ENCODE measurements around the gene DDX51.
A peak's percentile ranks its signal among the peaks of the same experiment; 100 is the strongest.

Gene DDX51

DNA sequence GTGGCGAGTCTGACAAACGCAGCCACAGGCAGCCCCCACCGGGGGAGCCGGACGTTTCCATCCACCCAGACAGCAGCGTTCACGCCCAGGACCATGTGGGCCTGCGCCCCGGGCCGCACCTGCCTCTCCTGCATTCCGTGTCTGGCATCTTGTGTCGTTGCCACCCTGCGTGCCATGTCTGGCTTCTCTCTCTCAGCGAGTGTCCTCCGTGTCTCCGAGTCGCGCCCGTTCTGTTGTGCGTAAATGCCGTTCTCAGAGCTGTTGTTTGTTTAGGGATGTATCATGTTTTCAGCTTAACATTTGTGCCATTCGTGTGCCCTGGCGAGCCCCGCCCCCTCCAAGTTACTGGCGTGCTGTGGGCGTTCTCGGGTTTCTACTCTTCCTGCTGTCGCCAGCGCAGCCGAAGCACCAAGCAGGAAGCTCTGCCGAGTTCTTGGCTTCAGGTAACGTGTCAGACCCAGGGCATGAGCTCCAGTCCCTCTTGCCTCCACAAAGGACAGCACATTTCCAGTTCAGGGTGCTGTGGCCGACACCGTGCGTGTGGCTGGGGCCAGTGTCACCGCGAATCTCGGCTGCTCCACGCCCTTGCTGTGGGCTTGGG, 34.8 kb upstream of the DDX51 start:
- peak; percentile 39 for DNase-seq

DNA sequence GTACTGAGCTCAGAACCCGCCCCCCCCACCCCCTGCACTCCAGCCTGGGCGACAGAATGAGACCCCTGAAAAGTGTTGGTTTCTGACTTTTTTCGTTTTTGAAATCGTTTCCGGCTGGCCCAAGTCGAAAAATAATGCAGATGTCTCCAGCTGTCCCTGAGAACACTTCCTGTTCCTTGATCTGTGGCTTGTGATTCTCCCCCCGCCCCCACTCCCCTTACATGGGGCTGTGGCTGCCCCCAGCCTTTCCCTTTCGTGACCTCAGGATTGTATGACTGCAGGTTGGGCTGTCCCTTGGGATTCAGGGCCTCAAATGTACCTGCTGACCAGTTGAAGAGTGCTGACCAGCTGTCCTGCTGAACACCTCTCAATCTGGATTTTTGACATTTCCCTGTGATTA, 34.2 kb upstream of the DDX51 start:
- no peak for DNase-seq

DNA sequence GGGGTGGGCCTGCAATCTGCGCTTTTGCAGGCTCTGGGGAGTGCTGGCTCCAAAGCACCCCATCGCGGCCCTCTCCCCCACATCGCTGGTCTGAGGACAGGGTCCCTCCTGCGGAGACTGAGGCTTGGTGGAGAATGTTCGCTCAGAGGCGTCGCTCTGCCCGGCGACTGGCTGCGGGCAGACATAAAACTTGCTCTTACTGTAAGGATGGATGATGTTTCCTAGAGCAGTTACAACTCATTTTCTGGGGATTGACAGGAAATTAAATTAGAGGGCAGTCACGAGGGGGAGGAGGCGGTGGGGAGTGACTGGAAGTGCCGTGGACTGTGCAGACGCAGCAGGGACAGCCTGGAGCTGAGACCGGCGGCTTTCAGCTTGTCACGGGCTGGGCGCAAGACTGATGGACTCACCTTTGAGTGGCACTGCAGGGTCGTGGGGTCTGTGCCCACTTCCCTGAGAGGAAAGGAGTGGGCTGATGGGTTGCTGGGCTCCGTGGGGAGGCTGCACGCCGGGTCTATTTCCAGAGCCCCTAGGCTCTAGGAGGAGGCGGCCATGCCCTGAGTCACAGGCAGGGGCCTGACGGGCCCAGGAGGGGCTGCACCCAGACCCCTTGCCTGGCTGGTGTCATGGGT, 32.9 kb upstream of the DDX51 start:
- no peak for DNase-seq

DNA sequence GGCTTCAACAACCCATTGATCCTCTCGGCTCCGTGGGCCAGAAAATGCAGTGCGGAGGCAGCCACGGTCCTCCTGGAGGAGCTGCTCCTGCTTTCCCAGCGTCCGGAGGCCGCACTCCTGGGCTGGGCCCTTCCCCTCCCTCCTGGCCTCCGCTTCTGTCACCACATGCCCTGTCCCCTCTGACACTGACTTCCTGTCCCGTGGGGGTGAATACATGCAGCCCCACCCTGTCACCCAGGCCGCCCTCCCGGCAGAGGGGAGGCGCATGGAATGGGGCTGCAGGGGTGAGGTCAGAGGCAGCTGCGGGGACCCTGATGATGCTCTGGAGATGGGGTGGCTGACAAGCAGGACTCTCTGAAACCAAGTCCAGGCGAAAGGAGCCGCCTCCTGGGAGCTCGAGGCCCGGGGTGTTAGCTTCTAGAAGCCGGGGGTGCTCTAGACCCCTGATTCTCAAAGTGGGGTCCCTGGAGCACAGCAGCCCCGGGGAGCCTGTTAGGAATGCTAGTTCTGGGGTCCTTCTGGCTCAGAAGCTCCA, 32.3 kb upstream of the DDX51 start:
- no peak for DNase-seq

DNA sequence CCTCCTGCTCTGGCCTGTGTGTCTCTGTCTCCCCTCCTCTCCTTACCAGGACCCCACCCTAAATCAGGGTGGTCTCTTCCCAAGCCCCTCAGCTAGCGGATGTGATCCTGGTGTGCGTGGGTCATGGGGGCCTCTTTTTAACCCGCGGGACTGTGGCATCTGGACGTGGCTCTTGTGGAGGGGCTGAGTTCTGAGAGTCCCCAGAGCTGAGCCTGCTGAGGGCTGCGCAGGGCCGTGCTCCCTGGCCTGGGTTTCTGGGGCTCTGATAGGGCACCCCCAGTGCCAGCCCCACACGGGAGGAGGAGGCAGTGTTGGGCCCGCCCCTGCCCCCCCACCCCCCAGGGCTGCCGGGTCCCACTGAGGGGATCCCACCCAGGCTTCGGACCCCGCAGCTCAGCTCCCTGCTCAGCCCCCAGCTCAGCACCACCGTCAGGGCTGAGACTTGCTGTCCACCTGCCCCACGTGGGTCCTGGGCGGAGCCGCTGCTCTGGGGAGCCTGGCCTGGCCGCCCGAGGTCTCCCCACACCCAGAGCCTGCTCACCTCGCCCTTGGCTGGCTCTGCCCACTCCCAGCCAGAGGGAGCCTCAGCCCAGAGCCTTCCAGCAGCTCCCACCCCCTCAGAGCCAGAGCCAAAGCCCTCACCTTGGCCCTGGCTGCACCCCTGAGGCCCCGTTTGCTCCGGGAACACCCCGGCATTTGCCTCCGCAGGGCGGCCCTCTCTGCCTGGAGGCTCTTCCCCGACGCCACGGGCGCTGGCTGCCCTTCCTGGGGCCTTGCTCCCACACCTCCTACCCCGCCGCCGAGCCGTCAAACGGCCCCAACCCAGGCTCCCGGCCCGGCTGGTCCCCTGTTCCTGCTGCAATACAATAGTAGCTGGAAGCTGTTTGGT, 31.6 kb upstream of the DDX51 start:
- no peak for DNase-seq

DNA sequence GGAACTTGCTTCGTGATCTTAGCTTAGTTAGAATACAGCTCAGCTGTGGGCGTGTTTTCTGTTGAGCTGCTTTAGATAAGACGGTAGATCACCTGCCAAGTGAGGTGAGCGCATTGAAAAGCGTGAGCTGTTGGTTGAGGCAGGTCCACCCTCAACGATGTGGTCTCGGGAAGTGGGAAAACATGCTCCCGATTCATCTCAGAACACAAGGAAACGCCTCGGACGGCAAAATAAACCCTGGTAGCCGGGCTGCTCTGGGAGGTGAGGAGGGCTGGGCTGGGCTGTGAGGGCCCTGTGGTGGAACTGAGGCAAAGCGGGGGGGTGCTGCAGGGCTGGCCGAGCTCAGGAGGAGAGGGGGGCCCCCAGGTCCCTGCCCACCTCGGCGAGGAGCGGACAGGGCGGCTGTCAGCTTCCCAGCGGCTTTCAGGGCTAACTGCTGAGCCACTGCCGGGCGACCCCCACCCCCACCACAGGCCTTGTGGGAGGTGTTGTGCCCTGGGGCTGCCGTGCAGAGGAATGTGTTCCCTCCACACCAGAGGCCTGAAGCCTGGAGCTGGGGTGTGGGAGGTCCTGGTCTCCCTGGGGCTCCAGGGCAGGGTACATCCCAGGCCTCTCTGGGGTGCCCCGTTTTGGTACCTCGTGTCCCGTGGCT, 30.8 kb upstream of the DDX51 start:
- no peak for DNase-seq

DNA sequence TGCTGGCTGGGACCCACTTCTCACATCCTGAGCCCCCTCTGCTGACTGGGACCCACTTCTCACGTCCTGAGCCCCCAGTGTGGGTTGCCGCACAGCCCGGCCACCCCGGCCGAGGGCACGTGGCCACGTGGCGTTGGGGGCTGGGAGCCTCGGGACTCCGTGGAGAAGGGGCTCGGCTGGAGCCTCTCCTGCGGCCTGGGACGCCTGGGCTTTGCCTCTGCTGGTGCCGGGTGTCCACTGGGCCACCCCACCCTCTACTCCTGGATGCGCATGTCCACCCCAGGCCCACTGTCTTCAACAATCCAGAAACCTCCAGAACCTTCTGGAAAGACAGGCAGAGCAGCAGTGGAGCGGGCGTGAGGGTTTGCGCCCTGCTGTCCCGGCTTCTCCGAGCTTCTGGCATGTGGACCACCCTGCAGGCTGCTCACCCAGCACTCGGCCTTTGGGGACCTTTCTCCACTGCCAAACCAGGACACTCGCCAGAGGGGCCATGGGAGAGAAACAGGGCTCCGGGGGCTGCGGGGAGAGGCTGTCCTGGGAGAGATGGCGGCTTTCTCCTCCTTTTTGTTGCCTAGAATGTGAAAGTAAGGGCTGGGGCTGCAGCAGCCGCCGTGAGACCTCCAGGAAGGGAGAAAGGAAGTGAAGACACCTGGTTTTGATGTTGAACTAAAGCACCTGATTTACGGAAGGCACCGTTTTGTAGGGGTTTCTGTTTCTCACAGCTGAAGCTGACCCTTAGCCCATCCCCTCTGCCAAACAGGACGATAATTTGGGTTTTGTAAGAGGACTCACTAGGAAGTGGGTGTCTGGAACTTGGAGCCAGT, 30.1 kb upstream of the DDX51 start:
- DNase-seq: no peak

DNA sequence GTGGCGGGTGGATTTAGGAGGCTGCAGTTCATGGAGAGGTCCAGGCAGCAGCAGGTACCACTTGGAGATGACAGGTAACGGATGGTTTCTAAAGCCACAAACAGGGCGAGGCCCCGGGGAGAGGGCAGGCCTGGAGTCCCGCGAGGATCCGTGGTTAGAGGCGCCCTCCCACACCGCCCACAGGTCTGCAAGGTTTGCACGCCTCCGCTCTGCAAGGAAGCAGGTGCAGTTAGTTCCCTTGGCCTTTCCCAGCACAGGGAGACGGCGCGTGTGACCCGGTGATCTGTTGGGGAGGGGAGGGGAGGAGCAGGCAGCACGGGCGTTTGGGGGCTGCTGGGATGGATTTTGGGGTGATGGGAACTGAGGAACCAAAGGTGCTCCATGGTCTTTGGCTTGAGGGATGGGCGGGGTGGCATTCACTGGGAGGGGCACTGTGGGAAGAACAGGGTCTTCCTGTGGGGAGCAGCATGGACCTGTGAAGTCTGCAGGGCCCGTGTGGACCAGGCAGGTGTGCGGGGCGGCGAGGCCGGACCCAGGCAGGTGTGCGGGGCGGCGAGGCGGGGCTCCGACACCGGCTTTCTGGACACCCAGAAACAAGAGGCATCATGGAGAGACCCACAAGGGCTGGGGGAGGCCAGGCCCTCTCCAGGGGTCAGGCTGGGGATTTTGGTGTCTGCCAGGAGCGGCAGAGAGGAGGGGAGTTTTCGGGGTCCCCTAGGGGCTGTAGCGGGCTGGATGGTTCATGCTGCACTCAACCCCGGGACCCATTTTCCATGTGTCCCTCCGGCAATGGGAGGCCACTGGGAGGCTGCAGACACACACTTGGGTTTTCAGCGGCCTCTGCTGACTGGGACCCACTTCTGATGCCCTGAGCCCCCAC, 29.3 kb upstream of the DDX51 start:
- DNase-seq: no peak

DNA sequence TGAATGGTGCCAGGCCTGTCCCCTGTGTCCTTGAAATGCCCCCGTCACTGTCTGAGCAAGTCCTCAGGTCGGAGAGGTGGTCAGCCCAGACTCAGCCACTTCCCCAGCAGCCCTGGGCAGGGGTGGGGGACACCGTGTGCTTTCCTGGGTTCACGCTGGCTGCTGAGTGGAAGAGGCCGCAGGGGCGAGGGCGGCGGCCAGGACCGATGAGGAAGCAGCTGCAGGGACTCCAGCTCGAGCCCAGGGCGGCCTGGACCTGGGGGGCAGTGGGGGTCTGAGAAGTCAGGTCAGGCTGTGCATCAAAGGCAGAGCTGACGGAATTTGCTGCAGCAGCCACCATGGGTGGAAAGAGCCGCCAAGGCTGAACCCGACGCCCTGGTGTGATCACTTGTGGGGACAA, 28.5 kb upstream of the DDX51 start:
- DNase-seq: no peak

DNA sequence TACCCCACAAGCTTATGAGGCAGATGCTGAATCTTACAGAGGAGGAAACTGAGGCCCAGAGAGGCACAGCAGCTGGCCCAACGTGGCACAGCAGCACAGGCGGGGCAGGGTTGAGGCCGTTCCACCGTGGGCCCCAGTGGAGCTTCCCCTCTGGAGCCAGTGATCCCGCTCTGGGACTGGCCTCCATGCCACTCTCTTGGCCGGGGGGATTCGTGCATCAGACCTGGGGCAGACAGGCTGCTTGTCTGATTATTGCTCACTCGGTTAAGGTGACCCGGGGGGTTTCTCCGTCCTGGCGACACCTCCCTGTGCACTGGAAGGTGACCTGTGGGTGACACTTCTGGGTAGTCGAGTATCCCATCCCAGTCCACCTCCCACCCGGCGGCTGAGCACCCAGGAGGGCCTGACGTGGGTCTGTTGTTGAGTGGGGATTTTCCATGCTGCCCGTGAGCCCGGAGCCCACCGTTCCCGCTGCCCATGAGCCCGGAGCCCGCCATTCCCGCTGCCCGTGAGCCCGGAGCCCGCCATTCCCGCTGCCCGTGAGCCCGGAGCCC, 27.9 kb upstream of the DDX51 start:
- DNase-seq: no peak

DNA sequence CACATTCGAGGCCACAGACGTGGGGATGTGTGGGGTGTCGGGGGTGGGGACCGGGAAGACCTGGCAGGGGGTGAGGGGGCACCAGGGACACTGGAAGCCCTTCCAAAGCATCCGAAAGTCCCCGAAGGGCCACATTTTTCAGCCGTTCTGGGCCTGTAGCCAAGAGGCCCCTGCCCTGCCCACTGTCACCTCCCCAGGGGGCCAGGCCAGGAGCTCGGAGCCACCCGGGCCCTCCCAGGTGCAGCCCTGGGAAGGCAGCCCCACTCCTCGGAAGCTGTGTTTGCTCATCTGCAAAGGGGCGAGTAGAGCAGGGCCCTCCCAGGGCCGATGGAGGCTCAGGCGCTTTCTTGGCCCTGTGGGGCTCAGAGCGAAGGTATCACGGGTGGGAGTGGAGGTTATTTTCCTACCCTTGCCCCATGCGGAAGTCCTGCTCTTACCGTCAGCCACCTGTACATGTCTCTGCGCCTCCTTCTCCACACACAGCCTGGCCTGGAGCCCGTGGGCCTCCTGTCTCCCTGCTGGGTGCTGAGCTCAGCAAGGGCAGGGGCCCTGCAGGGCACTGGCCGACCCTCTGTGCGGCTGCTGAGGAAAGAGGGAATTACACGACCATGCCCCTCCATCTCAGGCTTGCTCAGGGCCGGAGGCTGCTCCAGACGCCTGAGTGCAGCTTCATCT, 27.3 kb upstream of the DDX51 start:
- DNase-seq: no peak

DNA sequence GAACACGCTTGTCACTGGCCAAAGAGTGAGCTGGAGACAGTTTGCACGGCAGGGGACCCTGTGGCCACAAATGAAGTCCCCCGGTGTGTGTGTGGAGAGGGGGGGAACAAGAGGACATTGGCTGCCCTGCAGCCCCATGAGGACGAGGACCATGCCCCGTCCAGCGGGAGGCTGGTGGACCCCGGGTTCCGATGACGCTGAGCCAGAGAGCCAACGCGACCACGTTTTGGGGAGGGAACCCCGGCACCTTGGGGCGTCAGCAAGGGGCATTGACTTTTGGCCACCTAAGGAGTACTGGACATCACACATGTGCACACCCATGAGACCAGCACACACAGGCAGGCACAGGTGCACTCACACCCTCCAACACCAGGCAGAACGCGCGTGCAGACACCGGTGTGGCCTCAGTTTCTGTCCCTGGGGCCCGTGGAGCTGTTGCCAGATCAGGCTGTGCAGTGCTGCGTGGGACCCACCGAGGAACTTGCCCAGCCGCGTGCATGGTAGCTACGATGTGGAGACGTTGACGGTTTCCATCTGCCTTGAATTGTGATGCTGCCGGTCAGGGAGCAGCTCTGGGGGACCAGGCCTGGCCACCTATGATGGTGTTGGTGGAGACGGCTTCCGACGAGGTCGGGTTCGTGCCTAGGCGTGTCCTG, 26.6 kb upstream of the DDX51 start:
- no peak for DNase-seq

DNA sequence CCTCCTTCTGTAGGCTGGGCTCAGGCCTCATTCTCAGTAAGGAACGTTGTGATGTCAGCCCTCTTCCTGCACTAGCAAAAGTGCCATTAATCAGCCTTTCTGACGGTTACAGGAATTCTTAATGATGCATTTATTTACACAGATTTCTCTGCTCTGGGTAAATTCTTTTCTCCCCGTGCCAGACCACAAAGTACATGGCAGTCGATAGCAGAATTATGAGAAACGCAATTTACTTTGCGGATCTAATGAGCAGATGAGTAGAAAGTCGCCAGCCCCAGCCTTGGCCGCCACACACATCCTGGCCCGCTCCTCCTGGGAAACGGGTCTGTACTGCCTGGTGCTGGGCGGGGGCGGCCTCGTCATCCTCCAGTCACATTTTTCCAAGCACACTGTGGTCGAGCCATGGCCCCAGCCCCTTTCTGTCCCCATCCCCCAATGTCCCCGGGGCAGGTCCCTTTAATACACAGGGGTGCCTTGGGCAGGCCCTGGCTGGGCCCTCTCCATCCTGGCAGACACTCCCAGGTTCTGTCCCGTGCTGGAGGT, 26.0 kb upstream of the DDX51 start:
- DNase-seq: no peak

DNA sequence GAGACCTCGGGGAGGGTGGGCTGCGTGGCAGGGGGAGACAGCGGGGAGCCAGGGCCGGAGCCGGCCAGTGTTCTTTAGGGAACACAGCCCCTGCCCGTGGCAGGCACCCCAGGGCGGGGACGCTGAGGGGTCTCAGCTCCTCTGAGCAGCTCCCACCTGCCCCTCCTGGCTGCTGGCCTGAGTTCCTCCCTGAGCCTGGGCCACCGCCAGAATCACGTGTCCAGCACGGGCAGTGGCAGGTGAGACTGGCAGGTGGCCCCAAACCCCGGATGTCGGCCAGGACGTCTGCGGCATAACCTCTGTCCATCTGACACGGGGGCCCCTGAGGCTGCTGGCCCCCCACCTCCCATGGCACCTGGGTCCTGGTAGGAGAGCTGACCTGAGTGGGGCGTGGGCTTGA, 25.3 kb upstream of the DDX51 start:
- DNase-seq: no peak

DNA sequence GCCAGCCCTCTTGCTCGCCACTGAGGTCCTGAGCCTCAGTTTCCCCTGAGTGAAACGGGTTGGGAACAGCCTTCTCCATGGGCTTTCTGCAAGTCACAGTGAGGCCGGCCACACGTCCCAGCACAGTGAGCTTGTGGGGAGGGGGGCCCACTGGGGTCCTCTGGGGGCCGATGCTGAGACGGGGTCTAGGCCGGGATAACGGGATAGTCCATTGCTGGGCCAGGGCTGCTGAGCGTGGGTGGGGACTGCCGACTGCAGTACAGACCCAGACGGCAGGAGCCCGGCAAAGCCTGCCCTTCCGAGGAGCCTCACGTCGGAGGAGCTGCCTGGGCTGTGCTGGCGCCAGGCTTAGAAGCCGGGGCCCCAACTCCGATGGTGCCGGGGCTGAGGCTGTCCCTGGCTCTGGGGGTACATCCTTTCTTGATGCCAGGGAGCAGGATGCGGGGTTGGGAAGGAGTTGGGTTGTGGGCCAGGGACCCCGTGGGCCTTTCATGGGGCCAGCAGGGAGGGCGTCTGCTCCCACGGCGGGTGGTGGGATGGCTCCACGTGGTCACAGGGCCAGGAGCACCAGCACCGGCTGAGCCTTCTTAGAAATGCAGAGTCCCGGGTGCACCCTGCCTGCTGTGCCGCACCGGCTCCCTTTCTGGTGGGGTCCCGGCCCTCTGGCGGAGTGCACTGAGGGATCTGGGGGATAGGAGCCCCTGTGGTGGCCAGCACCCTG, 24.4 kb upstream of the DDX51 start:
- no peak for DNase-seq

DNA sequence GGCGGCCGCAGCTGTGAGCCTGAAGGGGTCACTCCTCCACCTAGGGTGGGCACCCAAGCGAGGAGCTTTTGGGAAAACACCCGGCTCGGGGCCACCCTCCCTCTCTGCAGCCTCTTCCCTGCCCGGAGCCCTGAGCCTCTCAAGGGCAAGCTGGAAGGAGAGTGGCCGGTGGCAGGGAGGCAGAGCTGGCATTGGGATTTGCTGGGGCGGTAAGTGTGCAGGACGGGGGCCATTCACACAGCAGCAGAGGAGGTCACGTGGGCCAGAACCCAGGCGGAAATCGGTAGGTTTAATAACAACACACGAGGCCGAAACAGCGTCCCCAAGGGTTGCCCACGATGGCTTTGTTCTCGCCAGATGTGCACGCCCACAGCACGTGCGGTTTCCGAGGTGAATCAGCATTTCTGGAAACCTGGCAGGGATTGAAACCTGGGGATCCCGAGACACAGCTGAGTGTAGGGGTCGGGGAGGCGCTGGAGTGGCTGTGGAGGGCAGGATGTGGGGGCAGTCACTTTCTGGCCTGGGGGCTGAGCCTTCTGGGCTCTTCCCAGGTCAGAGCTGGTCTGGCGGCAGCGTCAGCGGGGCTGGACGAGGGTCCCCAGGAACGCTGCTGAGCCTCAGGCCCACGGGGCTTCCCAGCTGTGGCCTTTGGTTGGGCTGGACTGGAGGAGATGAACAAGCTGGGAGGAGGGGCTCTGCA, 23.6 kb upstream of the DDX51 start:
- DNase-seq: no peak

DNA sequence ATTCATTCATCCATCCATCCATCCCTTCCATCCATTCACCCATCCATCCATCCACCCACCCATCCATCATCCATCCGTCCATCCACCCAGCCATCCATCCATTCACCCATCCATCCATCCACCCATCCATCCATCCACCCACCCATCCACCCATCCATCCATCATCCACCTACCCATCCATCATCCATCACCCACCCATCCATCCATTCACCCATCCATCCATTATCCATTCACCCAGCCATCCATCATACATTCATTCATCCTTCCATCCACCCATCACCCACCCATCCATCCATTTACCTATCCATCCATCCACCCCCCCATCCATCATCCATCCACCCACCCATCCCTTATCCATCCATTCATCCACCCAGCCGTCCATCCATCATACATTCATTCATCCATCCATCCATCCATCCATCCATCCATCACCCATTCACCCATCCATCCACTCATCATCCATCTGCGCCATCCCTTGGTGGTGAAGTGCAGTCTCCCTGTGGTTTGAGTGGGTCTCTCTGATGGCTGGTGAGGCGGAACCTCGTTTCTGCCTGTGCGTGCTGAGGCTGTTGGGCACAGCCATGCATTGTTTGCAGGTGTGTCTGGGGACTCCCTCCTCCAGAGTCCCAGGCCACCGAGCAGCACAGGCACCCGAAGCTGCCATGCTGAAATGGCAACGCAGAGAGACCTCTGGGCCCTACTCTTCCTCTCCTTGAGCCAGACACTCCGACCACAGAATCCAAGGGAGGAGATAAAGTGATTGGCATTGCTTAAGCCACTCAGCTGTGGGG, 22.9 kb upstream of the DDX51 start:
- DNase-seq: no peak
